GM21526 (cell line): ENCODE data around the gene EPHA2.
"Not testable (repeated sequence)": the region's sequence is repeated elsewhere in the genome, so short reads cannot be mapped to it uniquely, and the experiment has no call there.

Experiments used
- ATAC-seq: cut with Tn5 transposase; IDR thresholded peaks from one replicate; pipeline ENCODE4 v1.9.1; 2021; ENCODE audit warnings: moderate library complexity; ENCODE audit not compliant: unreplicated experiment, low FRiP score

Gene EPHA2

GRCh38 chr1:16170283-16170673 lies 14.4 kb upstream of the EPHA2 start:
- no peak for ATAC-seq

GRCh38 chr1:16168622-16169360 lies 12.9 kb upstream of the EPHA2 start:
- no peak for ATAC-seq

- ATAC-seq = not testable (repeated sequence)
Observed at GRCh38 chr1:16168144-16168495, 12.3 kb upstream of the EPHA2 start.

- ATAC-seq = no peak
Observed at GRCh38 chr1:16167331-16168143, 11.7 kb upstream of the EPHA2 start.

DNA sequence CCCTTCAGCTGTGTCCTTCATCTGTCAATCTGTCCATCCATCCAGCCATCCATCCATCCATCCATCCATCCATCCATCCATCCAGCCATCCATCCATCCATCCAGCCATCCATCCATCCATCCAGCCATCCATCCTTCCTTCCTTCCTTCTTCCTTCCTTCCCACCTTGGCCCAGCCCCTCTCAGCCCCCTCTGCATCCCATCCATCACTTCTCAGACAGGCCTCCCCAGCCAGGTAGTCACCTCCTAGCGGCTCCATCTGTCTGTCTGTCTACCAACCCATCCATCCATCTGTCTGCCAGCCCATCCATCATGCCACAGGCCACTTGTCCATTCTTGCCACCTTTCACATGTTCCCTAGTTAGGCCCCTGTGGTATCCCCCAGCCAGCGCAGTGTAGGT lies 10.2 kb upstream of the EPHA2 start:
- ATAC-seq = no peak

DNA sequence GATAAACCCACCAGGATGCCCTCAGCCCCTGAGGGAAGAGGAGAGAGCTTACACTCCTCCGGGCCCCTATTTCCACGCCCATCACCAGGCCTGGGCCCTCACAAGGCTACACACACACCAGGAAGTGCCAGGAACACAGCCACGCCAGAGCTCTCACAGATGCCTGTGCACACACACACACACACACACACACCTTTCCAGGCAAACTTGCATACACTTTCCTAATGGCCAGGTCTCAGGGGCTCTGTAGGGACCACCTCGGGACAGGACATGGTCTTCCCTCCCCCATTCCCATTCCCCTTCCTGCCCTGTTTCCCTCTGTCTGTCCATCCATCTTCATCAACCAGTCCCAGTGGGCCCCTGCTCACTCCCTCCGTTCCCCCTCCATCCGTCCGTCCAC lies 9.7 kb upstream of the EPHA2 start:
- no peak for ATAC-seq

DNA sequence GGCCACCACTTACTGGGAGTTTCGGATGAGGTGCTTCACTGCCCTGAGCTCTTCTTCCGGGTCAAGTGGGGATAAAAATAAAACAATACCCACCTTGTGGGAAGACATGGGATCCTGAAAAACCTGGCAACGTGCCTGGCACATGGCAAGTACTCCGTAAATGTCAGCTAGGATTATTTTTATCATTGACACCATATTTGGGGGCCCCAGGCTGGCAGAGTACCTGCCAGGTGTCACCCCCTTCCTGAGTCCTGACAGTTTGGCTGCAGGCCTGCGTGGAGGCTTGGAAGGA lies 9.2 kb upstream of the EPHA2 start:
- no peak for ATAC-seq

DNA sequence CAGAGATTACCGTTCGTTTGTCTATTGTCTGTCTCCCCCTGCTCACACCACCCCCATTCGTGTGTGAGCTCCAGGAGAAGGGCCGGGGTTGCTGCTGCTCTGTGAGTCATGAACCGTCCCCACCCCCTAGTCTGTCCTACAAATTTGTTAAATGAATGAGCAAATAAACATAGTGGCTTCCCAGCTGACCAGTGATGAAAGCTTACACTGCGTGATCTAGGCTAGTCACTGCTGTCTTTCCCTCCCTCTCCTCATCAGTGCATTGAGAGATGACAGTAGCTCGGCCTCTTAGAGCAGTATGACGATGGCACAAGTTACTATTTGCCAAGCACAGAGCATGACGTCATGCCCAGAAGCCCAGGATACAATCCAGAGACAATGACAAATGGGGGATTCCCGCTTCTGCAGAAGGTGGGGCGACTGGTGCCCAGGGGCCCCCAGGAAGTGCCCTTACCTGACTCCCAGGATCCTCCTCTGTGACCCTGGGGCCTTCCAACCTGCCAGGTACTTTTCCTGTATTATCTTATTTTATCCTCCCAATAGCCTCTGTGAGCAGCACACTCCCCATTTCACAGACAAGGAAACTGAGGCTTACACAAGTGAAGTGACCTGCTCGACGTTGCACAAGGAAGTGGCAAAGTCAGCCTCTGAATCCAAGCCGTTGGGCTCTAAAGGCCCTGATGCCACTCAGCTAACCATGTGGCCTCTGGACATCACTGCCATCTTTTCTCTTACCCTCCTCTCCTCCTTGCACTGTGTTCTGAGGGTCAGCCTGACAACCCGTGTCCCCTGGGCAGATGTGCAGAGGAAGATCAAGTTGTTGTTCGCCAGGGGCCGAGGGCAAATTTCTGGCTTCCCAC lies 8.6 kb upstream of the EPHA2 start:
- no peak for ATAC-seq

GRCh38 chr1:16163608-16164212 lies 7.8 kb upstream of the EPHA2 start:
- not testable (repeated sequence) for ATAC-seq

DNA sequence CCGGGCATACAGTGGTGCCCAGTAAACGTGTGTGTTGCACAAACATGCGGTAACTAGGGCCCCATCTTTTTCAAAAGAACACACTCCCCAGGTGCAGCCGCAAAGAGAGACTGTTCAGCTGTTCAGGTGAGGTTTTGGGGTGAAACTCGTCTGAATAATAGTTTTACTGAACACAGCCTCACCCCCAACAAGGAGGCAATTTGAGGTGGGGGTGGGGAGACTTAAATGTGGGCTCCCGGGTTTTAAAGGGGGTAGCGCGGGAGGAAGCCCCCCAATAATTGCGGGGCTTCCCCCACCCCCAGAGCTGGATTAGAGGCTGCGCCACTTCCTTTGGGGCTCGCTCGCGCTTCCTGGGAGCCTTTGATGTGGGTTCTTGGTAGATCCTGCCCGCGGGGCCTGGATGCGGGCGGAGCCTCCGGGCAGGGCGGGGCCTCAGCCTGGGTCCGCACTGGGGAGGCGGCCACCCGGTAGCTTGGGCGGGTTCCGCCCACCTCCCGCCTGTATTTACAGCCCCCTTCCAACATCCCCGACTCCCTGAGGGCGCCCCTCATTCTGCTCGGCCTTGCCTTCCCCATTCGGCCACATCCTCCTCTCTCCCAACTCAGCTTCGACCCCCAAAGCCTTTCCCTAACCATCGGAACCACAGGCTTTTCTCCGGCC lies 6.4 kb upstream of the EPHA2 start:
- ATAC-seq = no peak

GRCh38 chr1:16161717-16162116 lies 5.8 kb upstream of the EPHA2 start:
- ATAC-seq = no peak

DNA sequence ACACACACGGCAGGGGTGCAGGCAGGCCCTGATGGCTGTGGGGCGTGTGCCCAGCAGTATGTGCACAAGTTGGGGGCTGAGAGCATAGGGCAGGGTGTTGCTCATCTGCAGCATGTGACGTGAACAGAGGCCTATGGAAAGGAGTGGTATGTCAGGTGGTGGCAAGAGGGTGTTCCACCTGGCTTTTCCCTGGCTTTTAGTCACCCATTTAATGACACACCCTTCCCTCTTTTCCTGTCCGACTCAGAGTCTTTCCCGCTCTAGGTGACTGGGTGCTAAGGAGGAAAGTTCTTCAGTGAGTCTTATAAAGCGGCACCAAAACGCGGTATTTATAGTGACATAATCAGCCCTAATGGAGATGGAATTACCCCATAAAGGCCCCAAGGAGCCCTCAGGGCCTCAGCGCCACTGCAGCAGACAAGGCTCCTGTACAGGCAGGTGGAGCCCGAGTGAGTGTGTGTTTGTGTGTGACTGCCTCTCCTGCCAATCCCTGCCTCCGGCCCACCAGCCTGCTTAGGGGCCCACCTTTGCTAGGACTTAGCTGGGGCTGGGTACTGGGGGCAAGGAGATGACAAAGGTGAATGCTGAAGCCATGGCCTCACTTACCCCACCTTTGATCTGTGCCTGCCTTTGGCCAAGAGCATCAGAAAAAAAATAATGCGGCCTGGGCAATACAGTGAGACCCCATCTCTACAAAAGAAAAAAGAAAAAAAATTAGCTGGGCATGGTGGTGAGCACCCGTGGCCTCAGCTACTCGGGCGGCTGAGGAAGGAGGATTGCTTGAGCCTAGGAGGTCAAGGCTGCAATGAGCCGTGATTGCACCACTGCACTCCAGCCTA lies 3.3 kb upstream of the EPHA2 start:
- ATAC-seq = no peak

DNA sequence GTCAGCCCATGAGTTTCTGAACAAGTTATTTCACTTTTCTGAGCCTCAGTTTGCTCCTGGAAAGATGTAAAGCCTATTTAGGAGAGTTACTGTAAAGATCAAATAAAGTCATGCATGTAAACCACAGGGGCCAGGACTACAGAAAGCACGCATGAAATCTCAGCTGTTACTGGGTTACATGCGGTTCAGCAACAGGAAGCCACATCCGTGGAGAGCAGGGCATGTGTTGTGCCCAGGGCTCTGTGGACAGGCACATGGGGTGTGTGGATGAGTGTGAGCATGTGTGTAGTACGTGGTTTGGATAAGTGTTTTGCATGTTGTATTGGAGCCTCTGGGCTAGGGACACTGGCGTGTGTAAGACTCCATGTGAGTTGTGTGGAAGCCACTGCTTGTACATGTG lies 2.2 kb upstream of the EPHA2 start:
- no peak for ATAC-seq

GRCh38 chr1:16156848-16157495 lies 1.1 kb upstream of the EPHA2 start:
- ATAC-seq = no peak

DNA sequence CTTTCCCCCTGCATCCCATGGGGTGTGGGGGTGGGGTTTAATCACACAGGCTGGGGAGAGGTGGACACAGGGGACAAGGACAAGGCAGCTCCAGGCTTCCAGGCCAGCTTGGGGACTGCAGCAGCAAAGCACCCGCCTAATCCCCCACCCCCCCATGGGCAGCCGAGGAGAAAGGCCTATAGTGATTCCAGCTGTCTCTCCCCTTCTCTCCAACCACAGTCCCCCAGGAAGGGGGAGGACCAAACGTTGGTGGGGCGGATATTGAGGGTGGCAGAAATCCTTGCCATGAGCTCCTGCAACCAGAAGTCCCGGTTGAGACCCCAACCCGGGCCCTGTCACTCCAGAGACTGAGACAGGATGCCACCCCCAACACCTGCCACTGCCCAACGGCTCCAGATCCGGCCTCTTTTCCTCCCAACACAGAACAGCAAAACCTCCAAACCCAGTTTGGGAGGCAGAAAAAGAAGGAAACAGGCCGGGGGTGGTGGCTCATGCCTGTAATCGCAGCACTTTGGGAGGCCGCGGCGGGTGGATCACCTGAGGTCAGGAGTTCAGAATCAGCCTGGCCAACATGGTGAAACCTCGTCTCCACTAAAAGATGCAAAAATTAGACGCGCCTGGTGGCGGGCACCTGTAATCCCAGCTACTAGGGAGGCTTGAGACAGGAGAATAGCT lies 1.7 kb downstream of the EPHA2 start:
- ATAC-seq = no peak

- ATAC-seq = no peak
Observed at GRCh38 chr1:16153096-16153998, 2.5 kb downstream of the EPHA2 start.

DNA sequence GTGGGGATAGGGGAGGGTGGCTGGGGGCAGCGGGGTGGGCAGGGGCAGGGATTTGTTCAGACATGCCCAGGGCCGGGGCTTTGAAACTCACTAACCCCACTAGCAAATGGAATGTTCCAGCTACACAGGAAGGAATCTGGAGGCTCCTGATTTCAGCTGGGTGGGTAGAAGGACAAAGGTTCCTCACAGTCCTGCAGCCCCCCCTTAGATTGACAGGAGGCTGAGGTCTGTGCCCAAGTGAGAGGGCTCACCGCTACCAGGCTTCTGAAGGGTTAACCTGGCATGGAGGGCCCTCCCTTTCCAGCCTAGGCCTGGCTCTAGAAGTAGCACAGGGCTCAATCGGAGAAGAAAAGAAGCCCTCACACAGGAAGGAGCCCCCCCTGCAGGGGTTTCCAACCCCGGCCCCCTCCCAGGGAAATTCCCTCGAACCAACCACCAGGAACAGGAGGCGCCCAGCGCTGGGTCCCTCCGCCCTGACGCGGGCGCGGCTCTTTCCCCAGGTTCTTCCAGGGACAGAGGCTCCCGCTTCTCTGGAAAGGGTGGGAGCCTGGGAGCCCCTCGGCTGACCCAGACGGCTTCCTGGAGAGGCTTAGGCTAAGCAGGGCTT lies 3.3 kb downstream of the EPHA2 start:
- ATAC-seq = no peak
